GM12878 (cell line): ENCODE results near the gene SLC4A5. TPM values are rescaled to one million over a fixed set of nuclear protein-coding genes. Genes with fewer than 3 reads are reported as not detected.

Experiments
- BACH1 ChIP-seq: fragments of 450-650 bp; IDR thresholded peaks from 2 replicates; pipeline ENCODE4 v1.6.1; 2017; ENCODE audit warnings: mild to moderate bottlenecking, borderline replicate concordance
- EZH2 ChIP-seq: IDR thresholded peaks from 2 replicates; pipeline ENCODE4 v1.6.1; 2012; ENCODE audit warnings: low read depth, mild to moderate bottlenecking, control low read depth, inconsistent platforms, low read length, borderline replicate concordance; ENCODE audit not compliant: control insufficient read depth
- FOXM1 ChIP-seq: IDR thresholded peaks from 2 replicates; pipeline ENCODE4 v1.6.1; 2012; ENCODE audit warnings: low read depth, mild to moderate bottlenecking, inconsistent platforms, low read length, moderate library complexity
- GATAD2B ChIP-seq: fragments of 450-650 bp; conservative IDR thresholded peaks from 2 replicates; pipeline ENCODE4 v1.6.1; 2017; ENCODE audit warnings: low read depth, mild to moderate bottlenecking, moderate library complexity
- IRF4 ChIP-seq: IDR thresholded peaks from 2 replicates; pipeline ENCODE4 v1.6.1; 2011; ENCODE audit warnings: low read depth, low read length
- JUNB ChIP-seq: IDR thresholded peaks from 2 replicates; pipeline ENCODE4 v1.6.1; 2016; ENCODE audit warnings: antibody characterized with exemption, mild to moderate bottlenecking
- NBN ChIP-seq: fragments of 450-650 bp; IDR thresholded peaks from 2 replicates; pipeline ENCODE4 v1.6.1; 2016
- NR2C1 ChIP-seq: fragments of 450-650 bp; IDR thresholded peaks from 2 replicates; pipeline ENCODE4 v1.6.1; 2017; ENCODE audit warnings: antibody characterized with exemption, mild to moderate bottlenecking, moderate library complexity
- PML ChIP-seq: IDR thresholded peaks from 2 replicates; pipeline ENCODE4 v1.6.1; 2012; ENCODE audit warnings: low read length, inconsistent platforms
- SMARCA5 ChIP-seq: fragments of 450-650 bp; IDR thresholded peaks from 2 replicates; pipeline ENCODE4 v1.6.1; 2017; ENCODE audit warnings: mild to moderate bottlenecking
- SUPT20H ChIP-seq: IDR thresholded peaks from 2 replicates; pipeline ENCODE4 v1.6.1; 2011; ENCODE audit warnings: low read depth, mild to moderate bottlenecking, low read length, moderate library complexity, borderline replicate concordance; ENCODE audit not compliant: control insufficient read depth
- TCF3 ChIP-seq: IDR thresholded peaks from 2 replicates; pipeline ENCODE4 v1.6.1; 2012; ENCODE audit warnings: low read depth, mild to moderate bottlenecking, low read length, borderline replicate concordance; ENCODE audit not compliant: insufficient read depth
- TCF7 ChIP-seq: IDR thresholded peaks from 2 replicates; pipeline ENCODE4 v1.6.1; 2014; ENCODE audit warnings: antibody characterized with exemption, borderline replicate concordance
- YBX1 ChIP-seq: fragments of 450-650 bp; IDR thresholded peaks from 2 replicates; pipeline ENCODE4 v1.6.1; 2016; ENCODE audit warnings: antibody characterized with exemption
- ZNF384 ChIP-seq: IDR thresholded peaks from 2 replicates; pipeline ENCODE4 v1.6.1; 2012; ENCODE audit warnings: low read depth, mild to moderate bottlenecking, low read length, improper control_type of control experiment, borderline replicate concordance
- polyA plus RNA-seq, 11 experiments: library from polyadenylated mRNA; depleted of rRNA in 4 of 11; unstranded in 6 of 11; stranded (reverse) in 5 of 11; fragments of >200 nt; fragmentation: Nextera tagmentation in 4 of 11; fragmentation: Illumina TruSeq in 1 of 11; extraction: Ambion mirVana in 4 of 11; extraction: Trizol in 1 of 11; gene quantifications; 1 replicate in 1 of 11; 2 replicates in 10 of 11; pipeline versions ENCODE4 v1.2.1 to v1.2.3, GENCODE V29; 2011 to 2016; ENCODE audit warnings: inconsistent platforms in 2 of 11, missing spikeins in 2 of 11, low read depth in 1 of 11
- total RNA-seq, 4 experiments: library from RNA; depleted of rRNA in 3 of 4; stranded (reverse); fragments of >200 nt in 3 of 4; fragmentation: Illumina TruSeq in 1 of 4; extraction: Trizol in 1 of 4; gene quantifications; 2 replicates each; pipeline versions ENCODE4 v1.2.1 to v1.2.3, GENCODE V29; 2013 to 2021
- TF ChIP-seq, protein P1 (sequence below): fragments of 450-650 bp; formaldehyde crosslinking; IDR thresholded peaks from 2 replicates; pipeline ENCODE4 v1.4.0; 2022; ENCODE audit warnings: mild to moderate bottlenecking, moderate library complexity
- TF ChIP-seq, protein P2 (sequence below): fragments of 450-650 bp; IDR thresholded peaks from 2 replicates; pipeline ENCODE4 v1.6.1; 2017; ENCODE audit warnings: mild to moderate bottlenecking, low read depth, inconsistent platforms; ENCODE audit not compliant: poor library complexity, severe bottlenecking
- TF ChIP-seq, protein P3 (sequence below): fragments of 450-650 bp; IDR thresholded peaks from 2 replicates; pipeline ENCODE4 v1.6.1; 2017; ENCODE audit warnings: mild to moderate bottlenecking, moderate library complexity
- TF ChIP-seq, protein P4 (sequence below): fragments of 450-650 bp; IDR thresholded peaks from 2 replicates; pipeline ENCODE4 v1.6.1; 2016; ENCODE audit warnings: mild to moderate bottlenecking

Gene SLC4A5
- total and polyA plus RNA-seq, 10 of the 15 experiments (the other 5 are each of a cell fraction or from before 2014, with no cell fraction given): 0.15 to 4.7 (median 1.6) TPM

DNA sequence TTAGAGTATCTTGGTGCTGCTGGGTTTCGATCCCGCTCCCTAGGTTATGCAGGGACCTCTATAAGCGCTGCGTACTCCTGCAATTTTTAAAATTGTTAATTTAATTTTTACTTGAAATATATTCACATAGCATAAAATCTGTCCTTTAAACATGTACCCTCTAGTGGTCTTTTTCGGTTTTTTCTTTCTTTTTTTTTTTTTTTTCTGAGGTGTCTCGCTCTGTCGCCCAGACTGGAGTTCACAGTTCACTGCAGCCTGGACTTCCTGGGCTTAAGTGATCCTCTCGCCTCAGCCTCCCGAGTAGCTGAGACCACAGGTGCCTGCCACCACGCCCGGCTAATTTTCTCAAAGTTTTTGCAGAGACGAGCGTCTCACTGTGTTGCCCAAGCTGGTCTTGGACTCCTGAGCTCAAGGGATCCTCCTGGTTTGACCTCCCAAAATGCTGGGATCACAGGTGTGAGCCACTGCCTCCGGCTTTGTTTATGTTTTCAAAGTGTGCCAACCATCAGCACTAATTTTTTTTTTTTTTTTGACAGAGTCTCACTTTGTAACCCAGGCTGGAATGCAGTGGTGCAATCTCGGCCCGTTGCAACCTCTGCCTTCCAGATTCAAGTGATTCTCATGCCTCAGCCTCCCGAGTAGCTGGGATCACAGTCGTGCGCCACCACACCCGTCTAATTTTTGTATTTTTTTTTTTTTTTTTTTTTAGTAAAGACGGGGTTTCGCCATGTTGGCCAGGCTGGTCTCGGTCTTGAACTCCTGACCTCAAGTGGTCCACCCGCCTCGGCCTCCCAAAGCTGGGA is 164.0 kb downstream of the SLC4A5 start (continued):
- peak; percentile 91 for TF ChIP-seq ZNF384
- TF ChIP-seq, protein P1, sequence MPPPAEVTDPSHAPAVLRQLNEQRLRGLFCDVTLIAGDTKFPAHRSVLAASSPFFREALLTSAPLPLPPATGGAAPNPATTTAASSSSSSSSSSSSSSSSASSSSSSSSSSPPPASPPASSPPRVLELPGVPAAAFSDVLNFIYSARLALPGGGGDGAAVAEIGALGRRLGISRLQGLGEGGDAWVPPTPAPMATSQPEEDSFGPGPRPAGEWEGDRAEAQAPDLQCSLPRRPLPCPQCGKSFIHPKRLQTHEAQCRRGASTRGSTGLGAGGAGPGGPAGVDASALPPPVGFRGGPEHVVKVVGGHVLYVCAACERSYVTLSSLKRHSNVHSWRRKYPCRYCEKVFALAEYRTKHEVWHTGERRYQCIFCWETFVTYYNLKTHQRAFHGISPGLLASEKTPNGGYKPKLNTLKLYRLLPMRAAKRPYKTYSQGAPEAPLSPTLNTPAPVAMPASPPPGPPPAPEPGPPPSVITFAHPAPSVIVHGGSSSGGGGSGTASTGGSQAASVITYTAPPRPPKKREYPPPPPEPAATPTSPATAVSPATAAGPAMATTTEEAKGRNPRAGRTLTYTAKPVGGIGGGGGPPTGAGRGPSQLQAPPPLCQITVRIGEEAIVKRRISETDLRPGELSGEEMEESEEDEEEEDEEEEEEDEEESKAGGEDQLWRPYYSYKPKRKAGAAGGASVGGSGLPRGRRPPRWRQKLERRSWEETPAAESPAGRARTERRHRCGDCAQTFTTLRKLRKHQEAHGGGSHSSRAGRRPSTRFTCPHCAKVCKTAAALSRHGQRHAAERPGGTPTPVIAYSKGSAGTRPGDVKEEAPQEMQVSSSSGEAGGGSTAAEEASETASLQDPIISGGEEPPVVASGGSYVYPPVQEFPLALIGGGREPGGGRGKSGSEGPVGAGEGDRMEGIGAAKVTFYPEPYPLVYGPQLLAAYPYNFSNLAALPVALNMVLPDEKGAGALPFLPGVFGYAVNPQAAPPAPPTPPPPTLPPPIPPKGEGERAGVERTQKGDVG (CRISPR knock-in tag): no peak
- no peak for TF ChIP-seq TCF3
- TF ChIP-seq FOXM1: no peak
- TF ChIP-seq BACH1: no peak
- TF ChIP-seq, protein P2, sequence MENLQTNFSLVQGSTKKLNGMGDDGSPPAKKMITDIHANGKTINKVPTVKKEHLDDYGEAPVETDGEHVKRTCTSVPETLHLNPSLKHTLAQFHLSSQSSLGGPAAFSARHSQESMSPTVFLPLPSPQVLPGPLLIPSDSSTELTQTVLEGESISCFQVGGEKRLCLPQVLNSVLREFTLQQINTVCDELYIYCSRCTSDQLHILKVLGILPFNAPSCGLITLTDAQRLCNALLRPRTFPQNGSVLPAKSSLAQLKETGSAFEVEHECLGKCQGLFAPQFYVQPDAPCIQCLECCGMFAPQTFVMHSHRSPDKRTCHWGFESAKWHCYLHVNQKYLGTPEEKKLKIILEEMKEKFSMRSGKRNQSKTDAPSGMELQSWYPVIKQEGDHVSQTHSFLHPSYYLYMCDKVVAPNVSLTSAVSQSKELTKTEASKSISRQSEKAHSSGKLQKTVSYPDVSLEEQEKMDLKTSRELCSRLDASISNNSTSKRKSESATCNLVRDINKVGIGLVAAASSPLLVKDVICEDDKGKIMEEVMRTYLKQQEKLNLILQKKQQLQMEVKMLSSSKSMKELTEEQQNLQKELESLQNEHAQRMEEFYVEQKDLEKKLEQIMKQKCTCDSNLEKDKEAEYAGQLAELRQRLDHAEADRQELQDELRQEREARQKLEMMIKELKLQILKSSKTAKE: peak; percentile 76
- peak; percentile 43; the same call in 1 of the 2 replicates for TF ChIP-seq NR2C1
- no peak for TF ChIP-seq EZH2
- TF ChIP-seq JUNB: no peak
- peak; percentile 75; the same call in 1 of the 2 replicates for TF ChIP-seq SMARCA5
- TF ChIP-seq PML: peak; percentile 52; the same call in 1 of the 2 replicates
- TF ChIP-seq IRF4: no peak
- no peak for TF ChIP-seq TCF7
- peak; percentile 84 for TF ChIP-seq NBN
- TF ChIP-seq GATAD2B: no peak
- TF ChIP-seq, protein P3, sequence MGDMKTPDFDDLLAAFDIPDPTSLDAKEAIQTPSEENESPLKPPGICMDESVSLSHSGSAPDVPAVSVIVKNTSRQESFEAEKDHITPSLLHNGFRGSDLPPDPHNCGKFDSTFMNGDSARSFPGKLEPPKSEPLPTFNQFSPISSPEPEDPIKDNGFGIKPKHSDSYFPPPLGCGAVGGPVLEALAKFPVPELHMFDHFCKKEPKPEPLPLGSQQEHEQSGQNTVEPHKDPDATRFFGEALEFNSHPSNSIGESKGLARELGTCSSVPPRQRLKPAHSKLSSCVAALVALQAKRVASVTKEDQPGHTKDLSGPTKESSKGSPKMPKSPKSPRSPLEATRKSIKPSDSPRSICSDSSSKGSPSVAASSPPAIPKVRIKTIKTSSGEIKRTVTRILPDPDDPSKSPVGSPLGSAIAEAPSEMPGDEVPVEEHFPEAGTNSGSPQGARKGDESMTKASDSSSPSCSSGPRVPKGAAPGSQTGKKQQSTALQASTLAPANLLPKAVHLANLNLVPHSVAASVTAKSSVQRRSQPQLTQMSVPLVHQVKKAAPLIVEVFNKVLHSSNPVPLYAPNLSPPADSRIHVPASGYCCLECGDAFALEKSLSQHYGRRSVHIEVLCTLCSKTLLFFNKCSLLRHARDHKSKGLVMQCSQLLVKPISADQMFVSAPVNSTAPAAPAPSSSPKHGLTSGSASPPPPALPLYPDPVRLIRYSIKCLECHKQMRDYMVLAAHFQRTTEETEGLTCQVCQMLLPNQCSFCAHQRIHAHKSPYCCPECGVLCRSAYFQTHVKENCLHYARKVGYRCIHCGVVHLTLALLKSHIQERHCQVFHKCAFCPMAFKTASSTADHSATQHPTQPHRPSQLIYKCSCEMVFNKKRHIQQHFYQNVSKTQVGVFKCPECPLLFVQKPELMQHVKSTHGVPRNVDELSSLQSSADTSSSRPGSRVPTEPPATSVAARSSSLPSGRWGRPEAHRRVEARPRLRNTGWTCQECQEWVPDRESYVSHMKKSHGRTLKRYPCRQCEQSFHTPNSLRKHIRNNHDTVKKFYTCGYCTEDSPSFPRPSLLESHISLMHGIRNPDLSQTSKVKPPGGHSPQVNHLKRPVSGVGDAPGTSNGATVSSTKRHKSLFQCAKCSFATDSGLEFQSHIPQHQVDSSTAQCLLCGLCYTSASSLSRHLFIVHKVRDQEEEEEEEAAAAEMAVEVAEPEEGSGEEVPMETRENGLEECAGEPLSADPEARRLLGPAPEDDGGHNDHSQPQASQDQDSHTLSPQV: no peak
- no peak for TF ChIP-seq YBX1
- TF ChIP-seq SUPT20H: no peak
- TF ChIP-seq, protein P4, sequence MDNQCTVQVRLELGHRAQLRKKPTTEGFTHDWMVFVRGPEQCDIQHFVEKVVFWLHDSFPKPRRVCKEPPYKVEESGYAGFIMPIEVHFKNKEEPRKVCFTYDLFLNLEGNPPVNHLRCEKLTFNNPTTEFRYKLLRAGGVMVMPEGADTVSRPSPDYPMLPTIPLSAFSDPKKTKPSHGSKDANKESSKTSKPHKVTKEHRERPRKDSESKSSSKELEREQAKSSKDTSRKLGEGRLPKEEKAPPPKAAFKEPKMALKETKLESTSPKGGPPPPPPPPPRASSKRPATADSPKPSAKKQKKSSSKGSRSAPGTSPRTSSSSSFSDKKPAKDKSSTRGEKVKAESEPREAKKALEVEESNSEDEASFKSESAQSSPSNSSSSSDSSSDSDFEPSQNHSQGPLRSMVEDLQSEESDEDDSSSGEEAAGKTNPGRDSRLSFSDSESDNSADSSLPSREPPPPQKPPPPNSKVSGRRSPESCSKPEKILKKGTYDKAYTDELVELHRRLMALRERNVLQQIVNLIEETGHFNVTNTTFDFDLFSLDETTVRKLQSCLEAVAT: peak; percentile 76
